ENCODE data around the gene UBB.
"Not testable (repeated sequence)": the region's sequence is repeated elsewhere in the genome, so short reads cannot be mapped to it uniquely, and the experiment has no call there.

The UBB gene

DNA sequence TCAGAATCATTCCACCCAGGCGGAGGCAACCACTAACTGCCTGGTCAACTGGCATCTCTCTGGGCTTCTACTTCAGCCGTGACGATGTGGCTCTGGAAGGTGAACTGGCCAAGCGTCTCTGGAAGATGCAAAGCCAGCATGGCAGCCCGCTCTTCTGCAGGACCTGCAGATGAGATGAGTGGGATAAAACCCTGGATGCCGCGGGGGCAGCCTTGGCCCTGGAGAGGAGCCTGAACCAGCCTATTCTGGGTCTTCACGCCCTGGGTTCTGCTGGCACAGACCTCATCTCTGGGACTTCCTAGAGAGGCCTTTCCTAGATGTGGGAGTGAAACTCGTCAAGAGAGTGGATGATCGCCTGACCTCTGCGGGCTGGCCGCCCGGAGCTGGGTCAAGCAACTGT, 10.6 kb downstream of the UBB start:
- ChIA-PET POLR2A (no interaction called here), CTCF (no interaction called here)
- TF ChIP-seq, protein P1, sequence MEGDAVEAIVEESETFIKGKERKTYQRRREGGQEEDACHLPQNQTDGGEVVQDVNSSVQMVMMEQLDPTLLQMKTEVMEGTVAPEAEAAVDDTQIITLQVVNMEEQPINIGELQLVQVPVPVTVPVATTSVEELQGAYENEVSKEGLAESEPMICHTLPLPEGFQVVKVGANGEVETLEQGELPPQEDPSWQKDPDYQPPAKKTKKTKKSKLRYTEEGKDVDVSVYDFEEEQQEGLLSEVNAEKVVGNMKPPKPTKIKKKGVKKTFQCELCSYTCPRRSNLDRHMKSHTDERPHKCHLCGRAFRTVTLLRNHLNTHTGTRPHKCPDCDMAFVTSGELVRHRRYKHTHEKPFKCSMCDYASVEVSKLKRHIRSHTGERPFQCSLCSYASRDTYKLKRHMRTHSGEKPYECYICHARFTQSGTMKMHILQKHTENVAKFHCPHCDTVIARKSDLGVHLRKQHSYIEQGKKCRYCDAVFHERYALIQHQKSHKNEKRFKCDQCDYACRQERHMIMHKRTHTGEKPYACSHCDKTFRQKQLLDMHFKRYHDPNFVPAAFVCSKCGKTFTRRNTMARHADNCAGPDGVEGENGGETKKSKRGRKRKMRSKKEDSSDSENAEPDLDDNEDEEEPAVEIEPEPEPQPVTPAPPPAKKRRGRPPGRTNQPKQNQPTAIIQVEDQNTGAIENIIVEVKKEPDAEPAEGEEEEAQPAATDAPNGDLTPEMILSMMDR (IDR thresholded peaks at IDR 0.05; ENCODE audit: control extremely low read depth, extremely low read depth, low read depth, missing control alignments): no peak
- no peak for DNase-seq (ENCODE audit: extremely low spot score)

DNA sequence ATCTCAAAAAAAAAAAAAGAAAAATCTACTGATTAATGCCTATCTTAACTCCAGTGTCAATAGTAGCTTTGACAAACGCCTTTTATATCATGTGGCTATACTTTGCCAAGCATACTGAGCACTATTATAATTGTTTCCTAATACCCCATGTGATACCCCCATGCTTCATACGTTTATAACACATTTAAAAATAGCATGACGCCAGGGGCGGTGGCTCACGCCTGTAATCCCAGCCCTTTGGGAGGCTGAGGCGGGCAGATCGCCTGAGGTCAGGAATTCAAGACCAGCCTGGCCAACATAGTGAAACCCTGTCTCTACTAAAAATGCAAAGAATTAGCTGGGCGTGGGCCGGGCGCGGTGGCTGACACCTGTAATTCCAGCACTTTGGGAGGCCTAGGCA, 11.6 kb downstream of the UBB start:
- POLR2A ChIA-PET; CTCF ChIA-PET; DNase-seq (ENCODE audit: extremely low spot score): not testable (repeated sequence)

DNA sequence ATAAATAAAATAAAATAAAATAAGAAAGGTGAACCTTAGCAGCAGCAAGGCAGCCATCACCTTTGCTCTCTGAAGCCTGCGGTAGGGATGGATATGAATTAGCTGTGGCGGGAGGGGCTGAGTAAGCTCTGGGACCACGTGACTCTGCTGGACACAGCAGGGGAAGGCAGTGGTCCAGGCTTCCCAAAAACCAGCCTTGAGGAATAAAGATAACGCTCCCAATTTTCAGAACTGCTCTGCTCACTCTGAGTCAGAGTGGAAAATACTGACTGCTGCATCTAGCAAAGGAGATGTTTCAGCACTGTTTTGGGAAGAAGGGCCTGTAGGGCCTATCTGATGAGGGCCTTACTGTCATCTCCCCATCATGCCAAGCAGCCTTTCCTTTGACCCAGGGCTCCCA, 15.0 kb downstream of the UBB start:
- POLR2A ChIA-PET: interaction anchor here (1.0 kb wide), 1 partner anchor 15 kb away, joined by 3 read pairs; the partner anchor contains the start of gene UBB
- CTCF ChIA-PET: interaction anchor here (2.2 kb wide), 1 partner anchor 19 kb away, joined by 8 read pairs; the partner anchor contains the start of gene TRPV2
- DNase-seq (ENCODE audit: extremely low spot score): not testable (repeated sequence)

DNA sequence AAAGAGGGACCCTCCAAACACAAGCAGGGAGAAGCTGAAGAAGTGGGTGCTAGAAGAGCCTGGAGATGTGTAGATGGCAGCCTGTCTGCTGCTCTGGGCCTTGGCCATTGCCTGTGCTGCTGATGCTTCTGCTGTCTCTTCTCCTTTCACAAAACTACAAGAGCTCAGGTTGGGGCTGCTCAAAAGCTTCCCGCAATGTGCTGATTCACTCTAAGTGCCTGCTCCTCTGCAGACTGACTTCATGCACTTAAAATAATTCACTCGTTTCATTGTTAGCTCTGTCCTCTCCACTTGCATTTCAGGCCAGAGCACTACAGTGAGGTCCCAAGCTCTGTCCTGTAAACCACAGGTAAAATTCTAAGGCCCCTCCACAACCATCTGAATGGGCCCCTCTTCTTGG, 15.8 kb downstream of the UBB start:
- DNase-seq (ENCODE audit: extremely low spot score): not testable (repeated sequence)
- ChIA-PET POLR2A (interaction anchor here (1.0 kb wide), 1 partner anchor 16 kb away, joined by 3 read pairs; the partner anchor contains the start of gene UBB), CTCF (interaction anchor here (1.1 kb wide), 1 partner anchor 20 kb away, joined by 3 read pairs; no protein-coding TSS in a partner anchor)

DNA sequence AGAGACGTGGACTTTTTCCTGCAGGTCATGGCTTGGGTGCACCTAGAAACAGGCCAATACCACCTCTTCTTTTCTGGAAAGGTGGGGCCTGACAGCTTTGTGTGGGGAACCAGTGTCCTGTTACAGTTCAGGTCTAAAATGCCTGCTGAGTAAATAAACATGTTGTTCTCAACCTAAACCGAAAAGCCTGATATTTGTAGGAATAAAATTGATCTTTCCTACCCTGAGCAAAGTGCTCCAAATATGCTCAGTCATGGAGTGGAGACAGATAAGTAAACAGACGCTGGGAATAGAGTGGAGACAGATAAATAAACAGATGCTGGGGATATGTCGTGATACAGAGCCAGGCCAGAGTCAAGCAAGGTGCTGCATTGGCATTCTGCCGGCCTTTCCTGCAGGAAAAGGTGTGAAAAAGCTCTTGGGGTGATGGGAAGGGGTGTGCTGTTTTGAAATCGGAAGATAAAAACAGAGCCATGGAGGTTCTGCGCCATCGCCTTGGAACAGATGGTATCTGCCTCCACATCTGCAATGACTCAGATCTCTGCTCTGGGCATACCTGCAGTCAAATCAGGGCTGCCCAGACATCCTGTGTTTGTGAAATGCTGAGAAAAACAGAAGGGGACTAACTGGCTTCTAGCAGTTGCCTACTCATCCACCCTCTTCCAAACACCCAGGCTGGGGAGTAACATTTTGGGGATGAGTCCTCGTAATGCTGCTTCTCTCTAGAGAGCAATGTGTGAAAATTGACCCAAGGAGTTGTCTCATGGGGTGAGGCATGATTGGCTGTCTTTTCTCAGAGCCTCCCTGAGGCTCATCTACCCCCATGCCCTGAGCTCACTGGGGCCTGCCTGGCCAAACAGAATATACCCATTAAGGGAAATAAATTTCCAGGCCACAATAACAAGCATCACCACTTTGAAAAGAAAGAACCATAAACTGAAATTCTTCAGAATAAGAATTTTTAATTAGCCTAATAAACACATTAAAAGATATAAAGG, 17.7 kb downstream of the UBB start:
- DNase-seq (ENCODE audit: extremely low spot score): no peak
- POLR2A ChIA-PET: no interaction called here
- TF ChIP-seq, protein P1 (IDR thresholded peaks at IDR 0.05; ENCODE audit: control extremely low read depth, extremely low read depth, low read depth, missing control alignments): no peak

DNA sequence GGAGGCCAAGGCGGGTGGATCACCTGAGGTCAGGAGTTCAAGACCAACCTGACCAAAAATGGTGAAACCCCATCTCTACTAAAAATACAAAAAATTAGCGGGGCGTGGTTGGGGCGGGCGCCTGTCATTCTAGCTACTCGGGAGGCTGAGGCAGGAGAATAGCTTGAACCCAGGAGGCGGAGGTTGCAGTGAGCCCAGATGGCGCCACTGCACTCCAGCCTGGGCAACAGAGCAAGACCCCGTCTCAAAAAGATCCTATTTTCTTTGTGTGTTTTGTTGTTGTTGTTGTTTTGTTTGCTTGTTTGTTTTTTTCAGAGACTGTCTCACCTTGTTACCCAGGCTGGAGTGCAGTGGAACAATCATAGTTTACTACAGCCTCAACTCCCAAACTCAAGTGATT, 23.0 kb downstream of the UBB start:
- POLR2A ChIA-PET: interaction anchor here (0.9 to 1.0 kb wide), 2 partner anchors 21 to 23 kb away, joined by 3 to 5 read pairs; partner anchors contain the start of gene UBB
- CTCF ChIA-PET: interaction anchor here (0.7 to 2.2 kb wide), 4 partner anchors 12 to 40 kb away, joined by 3 to 8 read pairs (median 3); partner anchors contain the start of gene TRPV2
- not testable (repeated sequence) for DNase-seq (ENCODE audit: extremely low spot score)

More for the DNA sequence above, 17.7 kb downstream of the UBB start:
- CTCF ChIA-PET: no interaction called here

DNA sequence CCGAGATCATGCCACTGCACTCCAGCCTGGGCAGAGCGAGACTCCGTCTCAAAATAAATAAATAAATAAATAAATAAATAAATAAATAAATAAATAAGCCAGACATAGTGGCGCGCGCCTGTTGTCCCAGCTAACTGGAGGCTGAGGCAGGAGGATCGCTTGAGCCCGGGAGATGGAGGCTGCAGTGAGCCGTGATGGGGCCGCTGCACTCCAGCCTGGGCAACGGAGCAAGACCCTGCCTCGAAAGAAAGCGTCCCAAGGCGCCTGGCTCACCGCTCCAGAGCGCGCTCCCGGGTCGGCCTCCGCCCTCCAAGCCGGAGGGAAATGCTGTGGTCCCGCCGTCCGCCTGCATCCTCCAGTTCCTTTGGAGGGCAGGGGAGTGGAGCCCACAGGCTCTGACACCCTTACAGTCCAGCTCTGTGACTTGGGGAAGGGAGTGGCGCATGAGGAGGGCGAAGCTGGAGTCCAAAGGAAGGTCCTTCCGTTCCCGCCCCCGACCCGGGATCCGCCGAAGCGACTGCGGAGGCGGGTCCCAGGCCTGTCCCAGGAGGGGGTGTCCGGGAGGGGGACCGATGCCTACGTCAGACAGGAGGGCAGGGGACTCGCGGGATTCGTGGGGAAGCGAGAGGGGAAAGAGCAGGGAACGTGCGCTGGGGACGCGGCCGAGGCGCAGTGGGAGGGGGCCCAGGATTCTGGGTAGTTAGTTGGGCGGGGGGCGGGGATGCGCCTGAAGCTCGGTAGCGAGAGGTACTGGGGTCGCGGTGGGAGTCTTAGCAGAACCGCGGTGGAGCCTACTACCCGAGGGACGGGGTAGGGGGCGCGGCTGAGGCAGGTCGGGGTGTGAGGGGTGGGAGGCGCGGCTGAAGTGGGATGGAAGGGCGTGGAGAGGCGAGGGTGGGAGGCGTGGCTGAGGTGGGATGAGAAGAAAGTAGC, 26.1 kb downstream of the UBB start:
- TF ChIP-seq, protein P1 (IDR thresholded peaks at IDR 0.05; ENCODE audit: control extremely low read depth, extremely low read depth, low read depth, missing control alignments): no peak
- POLR2A ChIA-PET: interaction anchor here (1.3 to 2.3 kb wide), 3 partner anchors 22 to 34 kb away, joined by 7 to 20 read pairs (median 11); partner anchors contain the start of gene UBB
- DNase-seq (ENCODE audit: extremely low spot score): peak; percentile 73
- CTCF ChIA-PET: interaction anchor here (0.9 to 2.6 kb wide), 6 partner anchors 12 to 115 kb away, joined by 3 to 20 read pairs (median 4); no protein-coding TSS in a partner anchor

DNA sequence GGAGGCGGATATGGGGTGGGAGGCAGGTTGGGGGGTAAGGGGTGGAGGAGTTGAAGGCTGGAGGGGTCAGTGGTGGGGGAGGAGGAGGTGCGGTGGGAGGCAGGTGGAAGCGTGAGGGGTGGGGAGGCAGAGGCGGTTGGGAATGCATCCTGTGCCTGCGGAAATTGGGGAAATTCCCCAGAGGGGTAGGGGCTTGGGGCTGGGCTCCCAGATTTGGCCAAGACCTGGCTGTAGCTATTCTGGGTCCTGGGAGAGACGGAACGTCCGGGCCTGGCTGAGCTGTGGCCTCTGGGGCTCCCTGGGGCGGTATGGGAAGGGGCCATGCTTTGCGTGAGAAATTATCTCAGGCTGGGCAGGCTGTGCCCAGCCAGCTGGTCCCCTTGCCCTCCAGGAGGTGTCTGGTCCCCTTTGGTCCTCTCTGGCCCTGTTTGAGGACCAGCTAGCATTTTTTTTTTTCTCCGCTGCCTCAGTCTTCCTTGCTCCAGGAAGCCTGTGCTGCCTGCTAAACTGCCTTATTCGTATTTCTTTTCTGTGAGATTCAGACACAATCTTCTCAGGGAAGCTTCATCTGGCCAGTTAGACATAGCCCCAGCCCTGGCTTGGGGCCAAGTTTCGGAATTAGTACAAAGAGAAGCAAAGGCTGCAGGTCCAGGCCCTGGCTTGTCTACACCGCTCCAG, 27.2 kb downstream of the UBB start:
- POLR2A ChIA-PET: interaction anchor here (0.5 to 2.3 kb wide), 10 partner anchors 11 to 220 kb away, joined by 3 to 20 read pairs (median 3); partner anchors contain the start of gene UBB
- CTCF ChIA-PET: interaction anchor here (0.7 to 2.6 kb wide), 10 partner anchors 8 to 114 kb away, joined by 3 to 20 read pairs (median 4); partner anchors contain the start of gene UBB
- TF ChIP-seq, protein P1 (IDR thresholded peaks at IDR 0.05; ENCODE audit: control extremely low read depth, extremely low read depth, low read depth, missing control alignments): no peak
- peak; percentile 87 for DNase-seq (ENCODE audit: extremely low spot score)

All from GM10248 (cell line).